ENCODE results near the gene PPP1R2C. TPM values are rescaled to one million over a fixed set of nuclear protein-coding genes. Genes with fewer than 3 reads are reported as not detected.

The PPP1R2C gene
- total and polyA plus RNA-seq, 4 donors = not detected

GRCh38 chrX:42748067-42748850 is 29.7 kb downstream of the PPP1R2C start:
- Histone ChIP-seq H3K9ac (ENCODE audit: low read depth in 1 of 2, low read length in 2 of 2) (no peak overlapping the region), H3K36me3 (ENCODE audit: control insufficient read depth in 4 of 4, insufficient read depth in 3 of 4, low read depth in 1 of 4, low read length in 3 of 4) (no peaks in the 10 kb centered on the region), H3K27me3 (ENCODE audit: control insufficient read depth in 4 of 4, insufficient read depth in 4 of 4, low read length in 3 of 4) (no peaks in the 10 kb centered on the region), H3K9me3 (ENCODE audit: control insufficient read depth in 4 of 4, low read length in 3 of 4) (no peaks in the 10 kb centered on the region), H3K4me1 (ENCODE audit: control insufficient read depth in 4 of 4, insufficient read depth in 4 of 4, low read length in 3 of 4) (no peaks in the 10 kb centered on the region), H3K4me3 (ENCODE audit: low read depth in 1 of 3, low read length in 3 of 3) (no peak overlapping the region), H3K27ac (ENCODE audit: low read depth in 1 of 2, low read length in 2 of 2) (no peak overlapping the region)
- 79% methylated on average over 5 of the region's 5 CpGs for WGBS
- TF ChIP-seq YY1 (IDR thresholded peaks at IDR 0.05) (no peak), ATF3 (IDR thresholded peaks at IDR 0.05) (no peak), HNF4A (conservative IDR thresholded peaks at IDR 0.05) (no peak), TAF1 (conservative IDR thresholded peaks at IDR 0.05) (no peak), FOXA1 (IDR thresholded peaks at IDR 0.05) (no peak), REST (IDR thresholded peaks at IDR 0.05) (no peak), NR2F2 (IDR thresholded peaks at IDR 0.05) (no peak), JUND (IDR thresholded peaks at IDR 0.05) (no peak), GABPA (IDR thresholded peaks at IDR 0.05 in 1 of 2, conservative IDR thresholded peaks at IDR 0.05 in 1 of 2) (no peak), MAX (IDR thresholded peaks at IDR 0.05) (no peak), RXRA (IDR thresholded peaks at IDR 0.05) (no peak)
- DNase-seq (ENCODE audit: low spot score) = no peak

- Histone ChIP-seq H3K9me3 (ENCODE audit: control insufficient read depth in 4 of 4, low read length in 3 of 4) (no peaks in the 10 kb centered on the region), H3K36me3 (ENCODE audit: control insufficient read depth in 4 of 4, insufficient read depth in 3 of 4, low read depth in 1 of 4, low read length in 3 of 4) (no peaks in the 10 kb centered on the region), H3K4me3 (ENCODE audit: low read depth in 1 of 3, low read length in 3 of 3) (no peak overlapping the region), H3K4me1 (ENCODE audit: control insufficient read depth in 4 of 4, insufficient read depth in 4 of 4, low read length in 3 of 4) (no peaks in the 10 kb centered on the region), H3K27me3 (ENCODE audit: control insufficient read depth in 4 of 4, insufficient read depth in 4 of 4, low read length in 3 of 4) (no peaks in the 10 kb centered on the region), H3K27ac (ENCODE audit: low read depth in 1 of 2, low read length in 2 of 2) (no peak overlapping the region), H3K9ac (ENCODE audit: low read depth in 1 of 2, low read length in 2 of 2) (no peak overlapping the region)
- TF ChIP-seq RXRA (IDR thresholded peaks at IDR 0.05) (no peak), FOXA2 (IDR thresholded peaks at IDR 0.05) (no peak), TAF1 (conservative IDR thresholded peaks at IDR 0.05) (no peak), ZBTB33 (IDR thresholded peaks at IDR 0.05) (no peak), REST (IDR thresholded peaks at IDR 0.05) (no peak), MAX (IDR thresholded peaks at IDR 0.05) (no peak), HNF4G (IDR thresholded peaks at IDR 0.05) (no peak)
- no peak for DNase-seq (ENCODE audit: low spot score)
- WGBS = 34% methylated on average over 2 of the region's 2 CpGs
These were observed 31.4 kb downstream of the PPP1R2C start for GRCh38 chrX:42746606-42747005.
